GM19099 (cell line): ENCODE measurements around the gene CDH10.

Source experiments
- POLR2A ChIP-seq: IDR thresholded peaks from 3 replicates; pipeline ENCODE4 v1.6.1; 2011; ENCODE audit warnings: low read depth; ENCODE audit not compliant: insufficient read length; ENCODE audit errors: extremely low read depth

Gene CDH10

DNA sequence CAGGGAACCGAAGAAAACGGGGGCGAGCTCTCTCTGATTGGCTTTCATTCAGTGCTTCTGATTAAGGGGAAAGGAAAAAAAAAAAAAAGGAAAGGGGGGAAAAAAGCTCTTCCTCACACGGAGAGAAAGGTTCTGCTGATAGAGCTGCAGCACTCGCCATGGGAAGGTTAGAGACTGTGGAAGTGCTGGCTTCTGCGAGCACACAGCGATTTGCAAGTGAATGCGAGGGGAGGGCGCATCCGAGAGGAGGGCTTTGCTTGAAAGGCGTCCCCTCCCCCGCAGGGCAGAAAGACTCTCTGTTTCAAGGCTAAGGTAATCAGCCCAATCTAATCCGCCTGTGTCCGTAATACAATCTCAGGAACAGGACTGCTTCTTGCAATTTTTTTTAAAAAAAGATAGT is at the start of gene CDH10:
TSS of gene CDH10 (minus strand) at position 218 of the 400 bp plus-strand sequence. CDS start 51,488 bp downstream, outside the sequence.
- TF ChIP-seq POLR2A = no peak

DNA sequence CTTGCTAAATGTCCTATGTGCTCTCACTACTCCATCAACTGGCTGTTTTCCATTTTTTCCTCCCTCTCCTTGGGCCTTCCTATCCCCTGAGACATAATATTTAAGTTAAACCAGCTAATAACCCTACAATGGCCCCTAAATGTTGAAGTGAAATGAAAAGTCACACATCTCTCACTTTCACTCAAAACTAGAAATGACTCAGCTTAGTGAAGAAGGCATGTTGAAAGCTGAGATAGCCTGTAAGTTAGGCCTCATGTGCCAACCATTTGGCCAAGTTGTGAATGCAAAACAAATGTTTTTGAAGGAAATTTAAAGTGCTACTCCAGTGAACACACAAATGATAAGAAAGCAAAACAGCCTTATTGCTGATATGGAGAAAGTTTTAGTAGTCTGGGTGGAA is 48.8 kb upstream of the CDH10 start:
- TF ChIP-seq POLR2A = no peak

DNA sequence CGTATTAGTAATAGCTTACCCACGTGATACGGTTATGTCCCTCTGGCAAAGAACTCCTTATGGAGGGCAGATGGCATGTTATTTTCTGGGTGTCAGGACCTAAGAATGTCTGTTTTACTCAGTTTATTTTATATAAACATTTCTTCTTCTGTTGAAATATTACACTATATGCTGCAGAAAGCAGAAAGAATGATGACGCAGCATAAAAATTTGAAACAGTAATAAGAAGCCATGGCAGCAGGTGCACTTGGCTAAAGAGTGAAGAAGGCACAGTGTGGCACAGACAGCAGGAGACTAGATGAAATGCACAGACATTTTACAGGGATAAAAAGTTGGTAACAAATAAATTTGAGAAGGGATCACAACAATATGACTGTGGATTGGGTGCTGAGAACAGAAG is 46.3 kb upstream of the CDH10 start:
- no peak for TF ChIP-seq POLR2A

DNA sequence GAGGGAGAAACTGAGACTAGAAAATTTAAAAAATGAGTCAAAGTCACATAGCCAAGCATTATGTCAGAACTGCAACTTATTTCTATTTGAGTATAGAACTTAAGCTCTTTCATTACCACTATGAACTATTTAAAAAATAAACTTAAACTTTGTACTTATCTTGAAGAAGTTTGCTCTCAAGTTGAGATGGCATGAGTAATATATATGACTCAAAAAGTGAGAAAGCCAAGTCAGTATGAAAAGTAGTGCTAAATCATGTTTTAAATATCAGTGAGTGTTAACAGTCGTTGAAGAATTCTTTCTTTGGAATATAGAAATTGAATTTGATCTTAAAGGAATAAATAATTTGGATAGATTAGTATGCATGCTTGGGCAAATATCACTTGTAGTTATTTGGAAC is 36.3 kb upstream of the CDH10 start:
- no peak for TF ChIP-seq POLR2A

DNA sequence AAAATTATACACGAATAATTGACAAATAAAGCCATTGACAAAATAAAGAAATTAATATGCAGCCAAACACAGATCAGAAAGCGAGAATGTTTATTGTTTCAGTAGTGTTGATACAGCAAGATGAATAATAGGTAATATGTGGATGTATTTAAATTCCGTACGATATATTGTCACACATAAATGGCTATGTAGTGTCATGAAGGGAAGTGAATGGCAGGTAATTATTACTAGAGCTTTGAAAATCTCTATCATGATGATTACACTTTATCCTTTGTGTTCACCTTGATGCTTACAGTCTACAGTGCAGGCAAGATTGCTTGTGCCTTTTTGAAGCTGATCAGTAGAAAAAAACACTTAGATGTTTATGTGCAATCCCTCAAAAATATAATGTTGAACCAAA is 23.3 kb upstream of the CDH10 start:
- no peak for TF ChIP-seq POLR2A

DNA sequence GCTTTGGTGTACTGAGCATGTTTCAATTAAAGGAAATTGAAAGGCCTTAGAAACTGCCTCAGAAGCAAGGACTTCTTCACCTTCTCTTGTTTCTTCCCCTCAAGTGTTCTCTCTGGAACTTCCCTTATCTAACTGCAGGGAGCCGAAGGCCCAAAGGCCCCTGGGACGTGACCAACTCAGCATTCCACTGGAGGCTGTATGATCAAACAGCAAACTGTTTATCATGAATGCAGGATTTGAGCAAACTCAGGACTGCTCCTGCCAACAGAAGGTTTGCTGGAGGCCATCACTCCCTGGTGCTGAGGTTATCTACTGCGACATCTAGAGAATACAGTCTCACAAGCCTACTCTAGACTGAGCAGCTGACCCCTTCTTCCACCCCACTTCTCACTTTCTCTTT is 4.8 kb upstream of the CDH10 start:
- no peak for TF ChIP-seq POLR2A

DNA sequence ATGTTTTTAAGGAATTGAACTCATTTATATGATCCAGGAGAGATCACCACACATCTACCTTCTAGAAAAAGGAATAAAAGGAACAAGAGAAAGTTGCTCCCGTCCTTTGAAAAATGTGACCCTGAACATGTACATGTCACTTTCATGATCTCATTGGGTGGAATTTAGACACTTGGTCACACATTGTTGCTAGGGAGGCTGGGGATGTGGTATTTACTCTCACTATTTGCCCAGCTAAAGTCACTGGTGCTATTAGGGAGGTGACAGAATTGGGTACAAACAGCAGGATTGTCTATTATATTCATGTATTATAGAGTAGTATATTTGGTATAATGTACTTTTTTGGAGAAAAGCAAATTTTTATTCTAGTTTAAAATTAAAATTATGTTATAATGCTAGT is 2.1 kb upstream of the CDH10 start:
- no peak for TF ChIP-seq POLR2A

DNA sequence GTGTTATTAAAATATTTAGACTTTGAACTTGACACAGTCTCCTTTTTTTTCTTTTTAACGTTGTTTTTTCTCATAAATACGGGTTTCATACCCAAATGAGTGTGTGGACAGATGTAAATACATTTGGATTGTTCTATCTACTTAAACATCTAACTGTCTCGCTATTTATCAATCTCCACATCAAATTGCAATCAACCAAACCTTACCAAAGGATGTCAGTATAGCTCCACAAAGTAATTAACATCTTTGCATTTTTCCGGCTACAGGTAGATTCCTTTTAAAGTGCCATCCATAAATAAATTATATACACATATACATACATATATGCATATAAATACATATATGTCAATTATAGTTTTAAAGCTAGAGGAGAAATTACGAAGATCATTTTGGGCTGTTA is 705 bp upstream of the CDH10 start:
- no peak for TF ChIP-seq POLR2A

DNA sequence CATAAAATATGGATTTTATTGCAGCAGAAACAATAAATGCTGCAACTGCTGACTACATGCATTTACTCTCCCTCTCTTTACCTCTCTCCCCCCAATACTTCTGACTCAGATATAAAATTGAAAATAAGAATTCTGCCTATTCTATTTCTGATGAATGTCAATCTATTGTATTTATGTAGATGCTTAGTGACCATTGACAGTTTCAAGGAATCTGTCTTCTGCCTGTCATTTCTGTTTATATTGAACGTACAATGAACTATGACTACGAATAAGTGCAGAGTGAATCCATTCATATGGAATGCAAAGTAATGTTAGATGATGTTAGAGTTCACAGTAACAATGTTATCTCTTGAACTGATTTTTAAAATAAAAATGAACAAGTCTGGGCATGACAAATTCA is 898 bp downstream of the CDH10 start:
- TF ChIP-seq POLR2A = no peak

DNA sequence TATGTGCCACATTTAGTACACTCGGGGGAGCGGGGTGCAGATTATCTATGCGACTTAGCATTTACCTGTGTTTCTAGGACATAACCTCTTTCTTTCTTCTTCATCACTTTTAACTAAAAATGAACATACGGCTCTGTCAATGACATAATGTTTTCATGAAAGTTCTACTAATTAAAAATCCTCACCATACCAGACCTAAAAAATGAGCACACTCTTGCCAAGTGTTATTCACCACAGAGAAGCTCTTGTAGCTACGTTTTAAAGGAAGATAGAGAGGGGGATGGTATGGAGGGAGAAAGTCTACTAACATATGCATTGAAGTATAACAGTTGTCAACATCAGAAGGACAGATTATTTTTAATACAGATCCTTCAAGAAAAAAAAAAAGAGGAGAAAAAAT is 1.6 kb downstream of the CDH10 start:
- TF ChIP-seq POLR2A = no peak

DNA sequence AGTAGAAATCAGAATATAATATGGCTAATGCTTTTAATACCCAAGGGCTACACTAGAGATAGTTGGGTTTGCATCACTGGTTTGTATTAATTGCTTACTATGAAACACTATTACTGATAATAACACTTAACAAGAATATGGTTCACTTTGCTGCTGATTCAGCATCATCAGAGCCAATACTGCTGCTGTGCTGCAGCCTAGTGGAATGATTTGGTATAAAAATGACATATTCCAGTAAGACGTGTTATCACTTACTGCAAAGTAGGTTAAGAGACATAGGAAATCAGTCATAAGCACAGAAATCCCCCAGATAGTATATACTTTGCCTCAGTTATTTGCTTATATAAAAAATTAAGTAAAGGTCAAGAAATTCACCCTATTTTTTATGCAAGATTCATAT is 2.8 kb downstream of the CDH10 start:
- no peak for TF ChIP-seq POLR2A

DNA sequence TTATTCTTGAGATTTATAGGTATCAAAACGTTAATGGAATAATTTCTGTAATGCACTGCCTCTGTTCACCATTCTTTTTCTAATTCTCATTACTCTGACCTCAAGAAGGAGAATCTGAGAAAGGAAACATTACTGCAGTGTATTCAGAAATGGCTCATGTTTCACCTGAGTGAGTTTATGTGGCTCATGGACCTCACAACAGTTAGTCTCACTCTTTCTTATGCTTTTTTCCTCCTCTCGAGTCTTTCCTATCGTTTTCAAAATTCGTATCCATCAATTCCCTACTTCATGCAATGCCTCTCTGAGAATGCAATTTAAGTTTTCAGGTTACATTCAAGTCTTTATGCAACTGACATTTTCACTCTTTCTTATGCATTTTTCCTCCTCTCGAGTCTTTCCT is 9.6 kb downstream of the CDH10 start:
- TF ChIP-seq POLR2A = no peak

DNA sequence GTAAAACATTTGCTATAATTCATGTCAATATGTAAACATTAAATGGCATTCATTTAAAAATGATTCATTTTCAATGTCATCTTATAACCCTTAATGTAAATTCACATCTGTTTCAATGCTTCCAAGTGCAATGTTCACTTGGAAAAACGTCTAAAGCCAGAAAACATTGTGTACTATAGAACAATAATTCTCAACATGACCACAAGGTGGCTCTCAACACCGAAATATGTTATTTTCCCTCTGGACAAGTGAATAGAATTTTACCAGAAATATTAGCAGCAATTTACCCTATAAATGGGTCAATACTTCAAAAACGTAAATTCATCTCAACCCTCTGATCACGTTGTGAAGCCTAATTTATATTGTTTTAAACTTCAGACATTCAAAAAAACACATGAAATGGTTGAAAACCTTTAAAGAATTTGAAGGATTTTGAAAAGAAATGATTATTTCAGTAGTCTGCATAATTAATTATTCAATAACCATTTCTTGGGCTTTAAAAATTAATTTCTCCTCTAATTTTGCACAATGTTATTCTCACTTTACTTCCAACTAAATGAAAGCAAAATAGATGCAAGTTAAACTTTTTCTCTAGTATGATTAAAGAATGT is 11.0 kb downstream of the CDH10 start:
- TF ChIP-seq POLR2A = no peak

DNA sequence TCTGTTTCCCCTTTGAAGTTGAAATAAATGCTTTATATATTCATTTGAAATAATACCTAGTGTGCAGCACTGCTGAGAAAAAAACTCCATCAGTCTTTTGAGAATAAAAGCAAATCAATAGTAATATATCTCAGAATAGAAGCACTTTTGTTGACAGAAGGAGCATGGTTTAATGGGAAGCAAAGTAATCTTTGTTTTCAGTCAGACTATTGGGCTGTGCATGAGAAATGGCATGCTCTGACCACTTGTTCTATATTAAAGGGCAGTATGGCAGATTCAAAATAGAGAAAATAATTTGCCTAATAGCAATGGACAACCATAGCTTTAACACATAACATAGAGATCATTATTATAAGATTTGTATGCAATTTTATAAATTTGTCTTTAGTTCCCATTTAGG is 12.4 kb downstream of the CDH10 start:
- TF ChIP-seq POLR2A = no peak

DNA sequence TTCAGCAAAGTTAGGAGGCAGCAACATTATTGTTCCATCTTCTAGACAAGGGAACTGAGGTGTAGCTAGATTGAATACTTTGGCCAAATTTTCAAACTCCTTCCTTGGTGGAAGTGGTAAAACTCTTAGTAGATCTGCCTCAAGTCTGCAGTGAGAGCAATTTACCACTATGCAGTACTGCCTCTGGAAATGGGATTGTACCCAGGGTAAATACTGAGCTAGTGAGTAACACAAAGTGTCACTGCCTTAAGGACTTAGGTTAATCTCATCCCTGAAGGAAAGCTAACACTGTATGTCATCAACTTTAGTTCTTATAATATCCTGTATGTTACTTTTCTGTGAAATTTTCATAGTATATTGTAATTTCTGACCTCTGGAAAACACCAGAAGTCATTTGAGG is 13.9 kb downstream of the CDH10 start:
- TF ChIP-seq POLR2A = no peak

DNA sequence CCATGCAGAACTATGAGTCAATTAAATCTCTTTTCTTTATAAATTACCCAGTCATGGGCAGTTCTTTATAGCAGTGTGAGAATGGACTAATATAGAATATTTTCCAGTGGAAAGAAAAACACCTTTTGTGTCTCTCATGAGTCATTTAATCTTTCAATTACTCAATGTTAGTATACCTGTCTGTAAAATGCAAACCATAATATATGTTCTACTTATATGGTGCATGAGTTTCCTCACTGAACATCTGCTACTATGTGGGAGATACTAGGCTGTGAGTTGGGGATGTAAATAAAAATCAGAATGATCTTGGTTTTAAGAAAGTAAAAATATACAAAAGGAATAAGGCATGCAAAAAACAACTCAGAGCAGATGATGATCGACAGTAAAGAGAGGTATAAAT is 15.0 kb downstream of the CDH10 start:
- no peak for TF ChIP-seq POLR2A

DNA sequence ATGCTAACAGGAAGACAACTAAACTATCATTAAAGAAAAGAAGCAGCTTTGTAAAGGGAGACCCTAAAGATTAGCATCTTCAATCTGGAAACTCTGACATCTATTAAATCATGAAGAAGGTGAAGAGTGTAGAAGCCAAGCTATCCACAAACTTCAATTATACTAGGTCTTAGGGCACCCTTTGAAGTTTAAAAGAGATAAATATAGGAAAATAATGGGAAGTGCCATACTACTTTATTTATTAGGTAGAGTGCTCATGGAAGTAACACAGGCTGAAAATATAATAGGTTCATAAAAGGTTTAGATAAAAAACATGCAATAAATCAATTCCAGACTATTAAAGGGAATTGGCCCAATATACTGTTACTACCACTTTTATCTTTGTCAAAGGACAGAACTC is 19.9 kb downstream of the CDH10 start:
- no peak for TF ChIP-seq POLR2A
